ENCODE data around the gene TMPRSS9.

DNA sequence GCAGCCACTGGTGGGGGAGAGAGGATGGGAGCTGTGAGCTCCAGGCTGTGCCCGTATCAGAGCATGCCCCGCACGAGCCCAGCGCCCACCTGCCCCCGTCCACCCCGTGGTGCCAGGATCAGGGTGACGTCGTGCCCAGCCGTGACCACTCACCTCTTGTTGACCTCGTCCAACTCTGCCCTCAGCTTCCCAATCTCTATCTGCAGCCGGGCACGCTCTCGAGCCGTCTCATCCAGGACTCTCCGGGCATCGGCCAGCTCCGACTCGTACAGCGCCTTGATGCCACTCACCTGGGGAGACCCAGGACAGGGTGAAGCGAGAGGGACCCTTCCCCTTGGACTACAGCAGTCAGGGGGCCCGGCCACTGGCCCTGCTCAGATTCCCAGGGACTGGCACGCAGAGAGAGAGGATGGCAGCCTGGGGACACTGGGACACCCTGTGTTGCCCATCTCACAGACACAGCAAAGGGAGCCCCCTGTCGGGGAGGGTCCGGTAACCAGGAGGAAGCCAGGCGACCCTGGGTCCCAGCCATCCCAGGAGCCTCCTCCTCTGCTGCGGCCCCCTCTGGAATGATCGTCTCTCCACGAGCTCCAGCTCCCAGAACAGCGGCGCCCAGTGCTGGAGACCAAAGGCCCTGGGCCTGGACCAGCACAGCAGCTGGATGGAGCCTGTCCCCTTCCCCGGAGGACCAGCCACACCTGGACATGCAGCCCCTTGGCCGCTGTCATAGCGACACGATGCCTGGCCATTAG lies 84.4 kb downstream of the TMPRSS9 start:
- TF ChIP-seq POLR2A (IDR thresholded peaks at IDR 0.05) (no peak), EP300 (IDR thresholded peaks at IDR 0.05) (no peak), POLR2AphosphoS5 (IDR thresholded peaks at IDR 0.05) (no peak)
- TF ChIP-seq, protein P1, sequence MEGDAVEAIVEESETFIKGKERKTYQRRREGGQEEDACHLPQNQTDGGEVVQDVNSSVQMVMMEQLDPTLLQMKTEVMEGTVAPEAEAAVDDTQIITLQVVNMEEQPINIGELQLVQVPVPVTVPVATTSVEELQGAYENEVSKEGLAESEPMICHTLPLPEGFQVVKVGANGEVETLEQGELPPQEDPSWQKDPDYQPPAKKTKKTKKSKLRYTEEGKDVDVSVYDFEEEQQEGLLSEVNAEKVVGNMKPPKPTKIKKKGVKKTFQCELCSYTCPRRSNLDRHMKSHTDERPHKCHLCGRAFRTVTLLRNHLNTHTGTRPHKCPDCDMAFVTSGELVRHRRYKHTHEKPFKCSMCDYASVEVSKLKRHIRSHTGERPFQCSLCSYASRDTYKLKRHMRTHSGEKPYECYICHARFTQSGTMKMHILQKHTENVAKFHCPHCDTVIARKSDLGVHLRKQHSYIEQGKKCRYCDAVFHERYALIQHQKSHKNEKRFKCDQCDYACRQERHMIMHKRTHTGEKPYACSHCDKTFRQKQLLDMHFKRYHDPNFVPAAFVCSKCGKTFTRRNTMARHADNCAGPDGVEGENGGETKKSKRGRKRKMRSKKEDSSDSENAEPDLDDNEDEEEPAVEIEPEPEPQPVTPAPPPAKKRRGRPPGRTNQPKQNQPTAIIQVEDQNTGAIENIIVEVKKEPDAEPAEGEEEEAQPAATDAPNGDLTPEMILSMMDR (IDR thresholded peaks at IDR 0.05) = no peak
